ENCODE data around the gene MFNG. TPM values are rescaled to one million over a fixed set of nuclear protein-coding genes. Genes with fewer than 3 reads are reported as not detected.
A peak's percentile ranks its signal among the peaks of the same experiment; 100 is the strongest.

MFNG gene
- total and polyA plus RNA-seq, 5 experiments from 2014 or later = 233 to 401 (median 290) TPM

GRCh38 chr22:37521236-37521739 is 35.1 kb upstream of the MFNG start:
- no peaks in the 10 kb centered on the region for H3K9me3 Mint-ChIP-seq
- H3K4me3 Mint-ChIP-seq = peak overlapping the region in 6 of 10 donors; percentile 9 to 65 (median 37)
- POLR2A ChIA-PET = interaction anchor here (0.7 kb wide), 1 partner anchor 53 kb away, joined by 5 read pairs; no protein-coding TSS in a partner anchor
- no peak for ATAC-seq
- no peak for DNase-seq
- H3K27me3 Mint-ChIP-seq = peaks cover 17 to 41% (median 29%) of the 10 kb centered on the region in 5 donors
- no peaks in the 10 kb centered on the region for H3K36me3 Mint-ChIP-seq
- no peak overlapping the region for H3K27ac Mint-ChIP-seq
- peaks cover 6 to 13% (median 6%) of the 10 kb centered on the region in 4 donors for H3K4me1 Mint-ChIP-seq

GRCh38 chr22:37520776-37521191 is 34.6 kb upstream of the MFNG start:
- POLR2A ChIA-PET = interaction anchor here (0.7 kb wide), 1 partner anchor 53 kb away, joined by 5 read pairs; no protein-coding TSS in a partner anchor
- Mint-ChIP-seq H3K9me3 (no peaks in the 10 kb centered on the region), H3K4me1 (peaks cover 6 to 13% (median 6%) of the 10 kb centered on the region in 4 donors), H3K27me3 (peaks cover 17 to 41% (median 28%) of the 10 kb centered on the region in 5 donors), H3K27ac (no peak overlapping the region), H3K4me3 (peak overlapping the region in 6 of 10 donors; percentile 34 to 54 (median 40)), H3K36me3 (no peaks in the 10 kb centered on the region)
- no peak for DNase-seq
- ATAC-seq = no peak

- peak within 1 kb of the TSS in 7 of 10 donors; percentile 24 to 87 (median 50) for H3K27ac Mint-ChIP-seq
- H3K36me3 Mint-ChIP-seq = no peaks in the 10 kb centered on the region
- peaks cover 17 to 41% (median 28%) of the 10 kb centered on the region in 5 donors for H3K27me3 Mint-ChIP-seq
- POLR2A ChIA-PET = interaction anchor here (0.5 to 1.9 kb wide), 5 partner anchors 11 to 47 kb away, joined by 3 to 8 read pairs (median 5); partner anchors contain the start of gene MFNG
- H3K4me1 Mint-ChIP-seq = peaks cover 6 to 13% (median 6%) of the 10 kb centered on the region in 4 donors
- ATAC-seq = peak; percentile 80 to 89
- no peaks in the 10 kb centered on the region for H3K9me3 Mint-ChIP-seq
- H3K4me3 Mint-ChIP-seq = peak within 1 kb of the TSS; percentile 70 to 87 (median 82)
- peak in 3 of 10 donors; percentile 24 to 30 (median 29) for DNase-seq
These were observed 33.3 kb upstream of the MFNG start, which contains the start of gene CARD10 for GRCh38 chr22:37519268-37520195. CARD10 (minus strand) TSS chr22:37519415; CDS start chr22:37519200, 215 bp downstream.

DNA sequence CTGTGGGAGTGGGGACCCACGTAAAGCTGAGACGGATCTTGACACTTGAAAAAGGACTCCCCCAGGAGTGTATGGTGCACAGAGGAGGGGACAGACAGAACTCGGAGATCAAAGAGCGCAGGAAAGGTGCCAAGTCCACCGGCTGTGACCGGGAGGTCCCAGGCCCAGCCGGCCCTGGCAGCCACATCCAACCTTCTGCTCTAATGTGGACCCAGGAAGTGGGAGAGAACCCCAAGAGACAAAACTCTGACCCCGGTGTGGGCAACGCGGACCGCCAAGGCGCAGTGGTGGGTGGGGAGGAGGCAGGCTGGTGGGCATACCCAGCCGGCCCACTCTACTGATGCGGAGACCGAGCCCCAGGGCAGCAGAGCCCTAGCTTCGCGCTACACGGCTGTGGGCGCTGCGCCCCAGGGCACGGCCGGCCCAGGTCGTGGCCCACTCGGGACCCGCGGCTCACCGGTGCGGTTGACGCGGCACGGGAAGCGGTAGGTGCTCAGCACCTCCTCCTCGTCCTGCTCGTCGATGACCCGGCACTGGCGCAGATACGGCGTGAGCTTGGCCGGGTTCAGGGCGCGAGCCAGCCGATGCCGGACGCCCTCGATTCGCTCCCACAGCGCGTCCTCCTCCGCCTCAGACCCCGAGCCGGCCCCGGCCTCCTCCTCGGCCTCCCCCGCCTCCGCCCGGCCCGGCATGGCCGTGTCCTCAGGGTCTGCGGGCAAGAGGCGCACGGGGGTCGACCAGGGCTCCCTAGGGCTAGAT is 32.5 kb upstream of the MFNG start:
- Mint-ChIP-seq H3K9me3 (no peaks in the 10 kb centered on the region), H3K36me3 (no peaks in the 10 kb centered on the region), H3K27ac (peak overlapping the region in 6 of 10 donors; percentile 24 to 87 (median 49)), H3K27me3 (peaks cover 14 to 38% (median 28%) of the 10 kb centered on the region in 5 donors), H3K4me1 (peaks cover 6 to 13% (median 6%) of the 10 kb centered on the region in 4 donors), H3K4me3 (peak overlapping the region; percentile 70 to 87 (median 82))
- ATAC-seq (peak; percentile 38 to 47), DNase-seq (peak in 1 of 10 donors; percentile 18)
- POLR2A ChIA-PET = interaction anchor here (0.5 to 1.9 kb wide), 5 partner anchors 10 to 185 kb away, joined by 4 to 8 read pairs (median 5); partner anchors contain the start of gene MFNG

DNA sequence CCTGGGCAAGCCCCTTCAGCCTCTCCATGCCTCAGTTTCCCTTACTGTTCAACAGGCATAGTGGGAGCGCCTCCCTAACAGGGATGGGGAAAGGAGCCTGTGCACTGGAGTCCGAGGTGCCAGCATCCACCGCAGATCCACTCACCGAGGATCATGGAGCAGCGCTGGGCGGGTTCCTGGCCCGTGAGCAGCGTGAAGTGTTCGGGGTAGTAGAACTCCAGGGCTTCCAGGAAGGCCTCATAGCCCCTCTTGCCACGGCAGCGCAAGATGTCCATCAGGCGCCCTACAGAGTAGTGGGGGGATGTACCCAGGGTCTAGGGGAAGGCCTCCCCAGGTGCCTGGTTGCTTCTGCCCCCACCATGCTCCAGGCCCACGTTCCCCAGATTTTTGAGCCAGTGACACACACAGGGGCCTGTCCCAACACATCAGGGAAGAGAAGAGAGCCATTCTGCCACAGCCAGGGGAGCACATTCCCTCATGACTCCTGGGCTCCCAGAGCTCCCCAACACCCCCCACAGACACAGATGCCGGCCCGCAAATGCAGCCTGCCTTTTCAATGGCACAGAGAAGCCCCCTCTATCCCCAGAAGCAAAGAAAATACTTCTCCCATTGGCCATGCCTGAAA is 31.8 kb upstream of the MFNG start:
- Mint-ChIP-seq H3K4me3 (peak overlapping the region; percentile 70 to 87 (median 82)), H3K9me3 (no peaks in the 10 kb centered on the region), H3K36me3 (no peaks in the 10 kb centered on the region), H3K27ac (peak overlapping the region in 4 of 10 donors; percentile 42 to 87 (median 58)), H3K4me1 (peaks cover 6 to 13% (median 6%) of the 10 kb centered on the region in 4 donors), H3K27me3 (peaks cover 11 to 32% (median 21%) of the 10 kb centered on the region in 5 donors)
- ATAC-seq (no peak), DNase-seq (no peak)
- POLR2A ChIA-PET = interaction anchor here (1.7 to 1.9 kb wide), 2 partner anchors 10 to 33 kb away, joined by 5 read pairs; no protein-coding TSS in a partner anchor

DNA sequence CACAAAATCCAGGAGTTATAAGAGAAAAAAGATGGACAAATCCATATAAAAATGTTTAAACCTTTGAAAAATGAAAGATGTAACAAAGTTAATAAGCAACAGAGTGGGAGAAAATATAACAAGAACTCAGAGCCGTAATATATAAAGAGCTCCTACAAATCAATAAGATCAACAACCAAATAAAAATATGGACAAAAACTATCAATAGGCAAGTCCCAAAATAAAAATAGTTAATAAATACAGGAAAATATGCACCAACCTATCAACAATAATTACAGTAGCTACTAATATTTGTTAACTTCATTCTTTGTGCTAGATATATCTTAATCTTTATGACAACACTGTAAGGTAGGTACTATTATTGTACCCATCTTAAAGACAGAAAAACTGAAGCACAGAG is 30.3 kb upstream of the MFNG start:
- DNase-seq (no peak), ATAC-seq (no peak)
- no peaks in the 10 kb centered on the region for H3K9me3 Mint-ChIP-seq
- H3K27me3 Mint-ChIP-seq = peaks cover 4 to 19% (median 8%) of the 10 kb centered on the region in 5 donors
- peaks cover 6 to 13% (median 6%) of the 10 kb centered on the region in 4 donors for H3K4me1 Mint-ChIP-seq
- H3K4me3 Mint-ChIP-seq = peak overlapping the region in 1 of 10 donors; percentile 45
- no peak overlapping the region for H3K27ac Mint-ChIP-seq
- no peaks in the 10 kb centered on the region for H3K36me3 Mint-ChIP-seq
- POLR2A ChIA-PET = no interaction called here

DNA sequence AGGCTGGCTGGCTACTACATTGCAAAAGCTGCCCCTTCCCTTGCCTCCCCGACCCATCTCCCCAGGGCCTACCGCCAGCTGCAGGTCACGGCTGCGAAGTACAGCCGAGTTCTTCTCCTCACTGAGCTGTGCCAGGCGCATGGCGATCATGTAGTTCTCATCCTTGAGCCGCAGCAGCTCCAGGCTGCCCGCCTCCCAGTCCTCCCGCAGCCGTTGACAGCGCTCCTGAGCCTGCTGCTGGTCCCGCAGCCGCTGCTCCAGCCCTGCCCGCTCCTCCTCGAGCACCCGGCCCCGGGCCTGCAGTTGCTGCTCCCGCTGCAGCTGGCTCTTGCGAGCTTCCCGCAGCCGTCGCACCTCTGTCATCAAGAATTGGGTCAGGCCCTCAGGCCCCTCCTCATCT is 29.7 kb upstream of the MFNG start:
- POLR2A ChIA-PET = no interaction called here
- no peak overlapping the region for H3K4me3 Mint-ChIP-seq
- ATAC-seq (no peak), DNase-seq (no peak)
- H3K36me3 Mint-ChIP-seq = no peaks in the 10 kb centered on the region
- no peaks in the 10 kb centered on the region for H3K9me3 Mint-ChIP-seq
- peaks cover 0 to 13% (median 5%) of the 10 kb centered on the region in 5 donors for H3K27me3 Mint-ChIP-seq
- no peak overlapping the region for H3K27ac Mint-ChIP-seq
- H3K4me1 Mint-ChIP-seq = peaks cover 6 to 13% (median 6%) of the 10 kb centered on the region in 4 donors

DNA sequence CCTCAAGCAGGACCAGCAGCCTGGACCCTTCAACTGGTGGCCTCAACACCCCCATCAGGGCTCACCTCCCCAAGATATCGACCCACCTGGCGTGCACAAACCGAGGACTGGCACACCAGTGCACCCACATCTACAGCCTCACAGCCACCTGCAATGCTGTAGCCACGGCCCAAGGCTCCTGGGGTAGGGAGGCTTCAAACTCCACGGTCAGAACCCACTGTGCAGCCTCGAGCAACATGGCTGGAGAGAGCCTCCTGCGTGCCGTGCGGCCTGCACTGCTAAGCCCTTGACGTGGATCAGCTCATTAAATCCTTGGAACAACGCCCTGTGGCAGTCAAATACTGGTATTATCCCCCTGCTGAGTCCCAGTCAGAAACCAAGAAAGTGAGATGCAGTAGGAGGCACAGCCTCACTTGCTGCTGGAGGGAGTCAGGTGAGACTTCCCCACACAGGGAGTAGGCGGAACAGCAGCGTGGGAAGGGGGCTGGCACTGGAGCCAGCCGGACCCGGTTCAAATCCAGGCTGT is 28.4 kb upstream of the MFNG start:
- POLR2A ChIA-PET = no interaction called here
- Mint-ChIP-seq H3K4me1 (peaks cover 3 to 7% (median 6%) of the 10 kb centered on the region in 4 donors), H3K36me3 (no peaks in the 10 kb centered on the region), H3K9me3 (no peaks in the 10 kb centered on the region), H3K27me3 (peaks cover 0 to 5% (median 3%) of the 10 kb centered on the region in 5 donors), H3K27ac (no peak overlapping the region), H3K4me3 (no peak overlapping the region)
- no peak for ATAC-seq
- no peak for DNase-seq

GRCh38 chr22:37511395-37512104 is 25.4 kb upstream of the MFNG start:
- H3K4me1 Mint-ChIP-seq = no peaks in the 10 kb centered on the region
- ATAC-seq (no peak), DNase-seq (no peak)
- POLR2A ChIA-PET = interaction anchor here (0.5 to 0.6 kb wide), 2 partner anchors 24 to 76 kb away, joined by 3 to 4 read pairs; no protein-coding TSS in a partner anchor
- no peaks in the 10 kb centered on the region for H3K36me3 Mint-ChIP-seq
- H3K27ac Mint-ChIP-seq = no peak overlapping the region
- H3K27me3 Mint-ChIP-seq = no peaks in the 10 kb centered on the region
- no peak overlapping the region for H3K4me3 Mint-ChIP-seq
- H3K9me3 Mint-ChIP-seq = no peaks in the 10 kb centered on the region

DNA sequence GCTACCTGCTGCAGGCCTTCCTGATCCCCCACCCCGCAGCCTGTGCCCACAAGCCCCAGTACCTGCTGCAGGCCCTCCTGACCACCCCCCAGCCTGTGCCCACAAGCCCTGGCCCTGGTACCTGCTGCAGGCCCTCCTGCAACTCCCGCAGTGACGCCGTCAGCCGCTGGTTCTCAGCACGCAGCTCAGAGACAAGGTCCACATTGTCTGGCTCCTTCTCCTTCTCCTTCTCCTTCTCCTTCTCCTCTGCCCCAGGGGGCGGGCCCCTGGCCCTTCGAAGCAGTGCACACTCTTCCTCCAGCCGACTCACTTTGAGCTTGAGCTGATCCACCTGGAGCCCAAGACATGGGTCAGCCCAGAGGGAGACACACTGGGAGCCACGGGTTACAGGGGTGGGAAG is 23.9 kb upstream of the MFNG start:
- Mint-ChIP-seq H3K27me3 (no peaks in the 10 kb centered on the region), H3K9me3 (no peaks in the 10 kb centered on the region), H3K4me3 (no peak overlapping the region), H3K36me3 (no peaks in the 10 kb centered on the region), H3K4me1 (no peaks in the 10 kb centered on the region), H3K27ac (no peak overlapping the region)
- no peak for DNase-seq
- no peak for ATAC-seq
- POLR2A ChIA-PET = no interaction called here
